ENCODE results near the gene GCNT1. TPM values are rescaled to one million over a fixed set of nuclear protein-coding genes. Genes with fewer than 3 reads are reported as not detected.
"Not testable (repeated sequence)": the region's sequence is repeated elsewhere in the genome, so short reads cannot be mapped to it uniquely, and the experiment has no call there.

GCNT1 gene
- total and polyA plus RNA-seq, 9 donors, result 0.90 to 5.9 (median 3.0) TPM

GRCh38 chr9:76433406-76433805, 25.6 kb upstream of the GCNT1 start:
- no peaks in the 10 kb centered on the region for H3K9me3 ChIP-seq
- H3K4me1 ChIP-seq (ENCODE audit: insufficient read depth), result no peaks in the 10 kb centered on the region
- H3K27me3 ChIP-seq, result no peaks in the 10 kb centered on the region
- H3K27ac ChIP-seq, result no peak overlapping the region
- no peak overlapping the region for H3K4me3 ChIP-seq
- 94 to 96% (median 95%) methylated on average over 5 of the region's 5 CpGs for WGBS, 3 donors
- no peaks in the 10 kb centered on the region for H3K36me3 ChIP-seq
- TF ChIP-seq POLR2A (IDR thresholded peaks at IDR 0.05) (no peak), CTCF (IDR thresholded peaks at IDR 0.05) (no peak), EP300 (IDR thresholded peaks at IDR 0.05) (no peak)
- DNase-seq, result no peak
- intact Hi-C loops (cut with DNase I), result no loop called here

GRCh38 chr9:76433836-76434235, 25.1 kb upstream of the GCNT1 start:
- TF ChIP-seq EP300 (IDR thresholded peaks at IDR 0.05), result no peak
- no peak for TF ChIP-seq POLR2A (IDR thresholded peaks at IDR 0.05)
- no peak for TF ChIP-seq CTCF (IDR thresholded peaks at IDR 0.05)
- WGBS, 3 donors, result 87 to 91% (median 89%) methylated on average over 3 of the region's 3 CpGs
- no peaks in the 10 kb centered on the region for H3K4me1 ChIP-seq (ENCODE audit: insufficient read depth)
- intact Hi-C loops (cut with DNase I), result no loop called here
- no peak overlapping the region for H3K4me3 ChIP-seq
- DNase-seq, result no peak
- H3K9me3 ChIP-seq, result no peaks in the 10 kb centered on the region
- H3K36me3 ChIP-seq, result no peaks in the 10 kb centered on the region
- H3K27ac ChIP-seq, result no peak overlapping the region
- H3K27me3 ChIP-seq, result no peaks in the 10 kb centered on the region

GRCh38 chr9:76434897-76435296, 24.1 kb upstream of the GCNT1 start:
- H3K27me3 ChIP-seq; H3K9me3 ChIP-seq; intact Hi-C loops (cut with DNase I); H3K4me3 ChIP-seq; H3K36me3 ChIP-seq; DNase-seq; H3K27ac ChIP-seq; H3K4me1 ChIP-seq (ENCODE audit: insufficient read depth): not testable (repeated sequence)
- 86 to 89% (median 87%) methylated on average over 6 of the region's 6 CpGs for WGBS, 3 donors

GRCh38 chr9:76437017-76437699, 21.8 kb upstream of the GCNT1 start:
- intact Hi-C loops (cut with DNase I); H3K36me3 ChIP-seq; H3K27ac ChIP-seq; H3K4me1 ChIP-seq (ENCODE audit: insufficient read depth); DNase-seq; H3K9me3 ChIP-seq; H3K4me3 ChIP-seq; H3K27me3 ChIP-seq: not testable (repeated sequence)
- WGBS, 3 donors, result 82 to 89% (median 85%) methylated on average over 9 of the region's 9 CpGs

- no peaks in the 10 kb centered on the region for H3K36me3 ChIP-seq
- DNase-seq, result no peak
- H3K27ac ChIP-seq, result no peak overlapping the region
- no peak overlapping the region for H3K4me3 ChIP-seq
- WGBS, 3 donors, result 70 to 79% (median 76%) methylated on average over 6 of the region's 6 CpGs
- peaks cover 0 to 3% of the 10 kb centered on the region in 2 donors for H3K9me3 ChIP-seq
- intact Hi-C loops (cut with DNase I), result no loop called here
- TF ChIP-seq POLR2A (IDR thresholded peaks at IDR 0.05), result no peak
- TF ChIP-seq CTCF (IDR thresholded peaks at IDR 0.05), result no peak
- no peak for TF ChIP-seq EP300 (IDR thresholded peaks at IDR 0.05)
- no peaks in the 10 kb centered on the region for H3K4me1 ChIP-seq (ENCODE audit: insufficient read depth)
- H3K27me3 ChIP-seq, result no peaks in the 10 kb centered on the region
These were observed 20.0 kb upstream of the GCNT1 start for GRCh38 chr9:76438841-76439588.

Measured in ovary (tissue), 9 donors.